OCI-LY7 (cell line): ENCODE data around the gene DOCK4.

Experiments
- EZH2phosphoT487 ChIP-seq: fragments of 200-600 bp; sonication (generic); IDR thresholded peaks from 2 replicates; pipeline ENCODE4 v1.6.1; 2018; ENCODE audit warnings: low read depth, borderline replicate concordance, mild to moderate bottlenecking, mixed run types, antibody characterized with exemption, low read length, moderate library complexity, mixed read lengths
- TF ChIP-seq, protein P1 (sequence below): fragments of 200-600 bp; sonication (generic); conservative IDR thresholded peaks from 2 replicates; pipeline ENCODE4 v1.5.1; 2014; ENCODE audit warnings: mild to moderate bottlenecking, antibody characterized with exemption, low read length, moderate library complexity, mixed read lengths

DNA sequence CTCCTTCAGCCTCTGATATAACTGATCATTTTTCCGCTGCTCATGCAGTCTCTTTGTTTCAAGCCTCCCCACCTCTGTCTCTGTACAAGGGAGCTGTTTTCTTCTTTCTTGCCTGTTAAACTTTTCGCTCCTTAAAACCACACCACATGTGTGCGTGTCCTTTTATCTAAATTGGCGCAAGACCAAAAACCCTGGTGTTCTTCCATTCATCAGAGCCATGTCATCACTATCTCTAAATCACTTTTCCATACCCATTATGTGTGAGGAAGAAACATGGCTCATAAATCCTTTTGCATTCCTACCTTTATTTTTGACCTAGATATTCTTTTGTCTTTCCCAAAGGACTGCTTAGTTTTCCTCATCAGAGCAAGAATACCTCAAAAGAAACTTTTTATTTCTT, 404.9 kb downstream of the DOCK4 start:
- TF ChIP-seq, protein P1, sequence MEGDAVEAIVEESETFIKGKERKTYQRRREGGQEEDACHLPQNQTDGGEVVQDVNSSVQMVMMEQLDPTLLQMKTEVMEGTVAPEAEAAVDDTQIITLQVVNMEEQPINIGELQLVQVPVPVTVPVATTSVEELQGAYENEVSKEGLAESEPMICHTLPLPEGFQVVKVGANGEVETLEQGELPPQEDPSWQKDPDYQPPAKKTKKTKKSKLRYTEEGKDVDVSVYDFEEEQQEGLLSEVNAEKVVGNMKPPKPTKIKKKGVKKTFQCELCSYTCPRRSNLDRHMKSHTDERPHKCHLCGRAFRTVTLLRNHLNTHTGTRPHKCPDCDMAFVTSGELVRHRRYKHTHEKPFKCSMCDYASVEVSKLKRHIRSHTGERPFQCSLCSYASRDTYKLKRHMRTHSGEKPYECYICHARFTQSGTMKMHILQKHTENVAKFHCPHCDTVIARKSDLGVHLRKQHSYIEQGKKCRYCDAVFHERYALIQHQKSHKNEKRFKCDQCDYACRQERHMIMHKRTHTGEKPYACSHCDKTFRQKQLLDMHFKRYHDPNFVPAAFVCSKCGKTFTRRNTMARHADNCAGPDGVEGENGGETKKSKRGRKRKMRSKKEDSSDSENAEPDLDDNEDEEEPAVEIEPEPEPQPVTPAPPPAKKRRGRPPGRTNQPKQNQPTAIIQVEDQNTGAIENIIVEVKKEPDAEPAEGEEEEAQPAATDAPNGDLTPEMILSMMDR = no peak
- TF ChIP-seq EZH2phosphoT487 = no peak
